CD4-positive, alpha-beta T cell treated with Interferon gamma for 1 hour (primary cell): ENCODE results near the gene THADA.

Source experiments
- DNase-seq: peaks from one replicate; pipeline ENCODE4 v3.0.0-alpha.2; 2020

Gene THADA

DNA sequence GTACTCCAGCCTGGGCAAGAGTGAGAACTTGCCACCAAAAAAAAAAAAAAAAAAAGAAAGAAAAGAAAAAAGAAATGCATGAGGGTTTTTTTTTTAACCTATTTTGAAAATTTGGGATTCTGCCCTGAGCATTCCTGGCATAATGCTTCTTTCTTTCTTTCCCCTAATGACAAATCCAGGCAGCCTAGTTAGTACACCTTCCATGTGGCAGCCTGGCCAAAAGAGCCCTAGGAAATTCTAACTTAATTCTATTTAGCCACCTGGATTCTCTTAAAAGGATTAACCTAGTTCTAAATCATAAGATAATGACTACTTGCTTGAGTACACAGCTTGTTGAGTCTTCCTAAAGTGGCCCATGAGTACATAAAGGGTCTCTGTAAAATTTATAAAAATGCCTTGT is 160.1 kb downstream of the THADA start:
- no peak for DNase-seq

DNA sequence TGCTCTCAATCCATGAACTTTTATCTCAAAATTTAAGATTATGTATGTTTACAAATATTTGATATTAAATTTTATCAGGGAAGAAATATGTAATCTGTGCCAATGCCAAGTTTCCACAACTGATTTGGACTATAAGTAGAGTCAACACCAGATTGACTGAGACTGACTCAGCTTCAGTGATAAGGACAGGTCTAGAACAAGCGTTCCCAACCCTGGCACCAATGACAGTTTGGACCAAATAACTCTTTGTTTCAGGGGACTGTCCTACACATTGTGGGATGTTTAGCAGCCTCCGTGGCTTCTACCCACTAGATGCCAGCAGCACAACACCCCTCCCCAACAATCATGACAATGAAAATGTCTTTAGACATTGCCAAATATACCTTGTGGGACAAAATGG is 165.3 kb downstream of the THADA start:
- DNase-seq: no peak

DNA sequence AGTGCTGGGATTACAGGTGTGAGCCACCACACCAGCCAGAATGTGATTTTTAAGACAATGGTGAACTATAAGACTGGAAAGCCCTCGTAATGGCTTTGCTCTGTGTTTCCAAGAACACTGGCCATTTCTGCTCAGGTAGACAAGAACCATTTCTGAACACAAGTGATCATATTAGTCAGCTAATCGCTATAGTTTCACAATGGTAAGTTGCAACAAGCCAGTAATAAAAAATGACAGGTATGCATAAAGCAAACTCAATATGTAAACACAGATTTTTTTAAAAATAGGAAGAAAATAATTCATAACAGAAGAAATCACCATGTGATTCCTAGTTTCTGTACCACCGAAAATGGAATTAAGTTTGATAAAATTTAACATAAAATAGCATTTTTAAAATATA is 166.5 kb downstream of the THADA start:
- DNase-seq: no peak

DNA sequence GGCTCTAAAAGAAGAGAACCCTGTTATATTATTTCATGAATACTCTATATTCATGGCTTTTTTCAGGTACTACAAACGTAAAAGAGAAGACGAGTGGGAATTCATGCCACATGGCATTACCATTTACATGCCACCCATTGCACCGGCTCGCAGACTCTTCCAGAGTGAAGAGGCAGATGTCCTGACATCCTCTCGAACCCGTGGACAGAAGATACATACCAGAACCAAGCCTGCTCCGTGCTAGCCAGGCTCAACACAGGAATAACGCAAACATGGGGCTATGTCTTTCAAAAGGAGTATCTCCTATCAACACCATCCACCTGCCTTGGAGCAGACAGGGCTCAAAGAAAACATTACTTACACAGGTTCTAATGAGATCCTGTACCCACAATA is 168.8 kb downstream of the THADA start:
- no peak for DNase-seq

DNA sequence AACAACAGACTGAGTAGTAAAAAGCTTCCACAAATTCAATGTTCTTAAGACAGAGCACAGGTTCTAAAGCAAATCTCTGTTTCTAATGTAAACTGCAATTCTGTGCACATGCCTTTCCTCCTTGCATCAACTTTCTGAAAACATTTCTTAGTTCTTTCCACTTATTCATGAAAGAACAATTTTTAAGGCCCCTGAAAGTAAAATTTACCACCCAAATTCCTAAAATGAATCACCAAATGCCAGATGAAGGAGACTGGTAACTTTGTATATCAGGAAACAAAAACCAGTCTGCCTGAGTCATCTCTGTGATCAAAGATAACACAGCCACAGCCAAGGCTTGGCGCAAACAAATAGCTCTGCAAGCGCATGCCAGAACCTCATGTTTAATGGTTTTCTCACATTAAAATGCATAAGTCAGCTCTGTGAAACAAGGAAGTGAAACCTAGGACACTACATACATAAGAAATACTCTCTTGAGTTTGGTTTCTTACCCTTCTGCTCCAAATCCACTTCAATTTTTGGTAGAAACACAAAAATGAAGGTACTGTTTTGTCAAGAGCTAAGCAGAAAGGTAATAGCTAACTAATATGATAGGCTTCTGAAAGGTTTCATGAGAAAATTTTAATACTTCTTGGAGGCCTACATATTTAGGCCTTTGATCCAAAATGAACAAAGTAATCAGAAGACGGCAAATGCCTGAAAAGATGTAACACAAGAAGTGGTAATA is 169.4 kb downstream of the THADA start:
- peak; percentile 62 for DNase-seq

DNA sequence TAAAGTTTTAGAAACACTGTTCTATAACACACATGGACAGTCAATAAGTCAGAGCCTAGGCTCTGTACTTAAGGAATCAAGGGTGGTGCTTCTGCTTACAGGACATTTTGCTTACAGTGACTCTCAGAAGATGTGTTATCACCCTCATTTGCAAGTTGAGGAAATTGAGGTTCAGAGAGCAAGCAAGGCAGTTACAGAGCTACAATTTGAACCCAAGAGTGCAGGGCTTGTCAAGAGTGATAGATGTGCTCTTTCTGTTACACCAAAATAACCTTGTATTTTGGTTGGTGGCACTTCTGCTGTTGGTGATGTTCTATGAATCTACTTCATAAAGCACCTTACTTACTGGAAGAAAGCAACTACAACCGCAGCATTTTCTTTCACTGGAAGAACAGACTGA is 170.2 kb downstream of the THADA start:
- no peak for DNase-seq

DNA sequence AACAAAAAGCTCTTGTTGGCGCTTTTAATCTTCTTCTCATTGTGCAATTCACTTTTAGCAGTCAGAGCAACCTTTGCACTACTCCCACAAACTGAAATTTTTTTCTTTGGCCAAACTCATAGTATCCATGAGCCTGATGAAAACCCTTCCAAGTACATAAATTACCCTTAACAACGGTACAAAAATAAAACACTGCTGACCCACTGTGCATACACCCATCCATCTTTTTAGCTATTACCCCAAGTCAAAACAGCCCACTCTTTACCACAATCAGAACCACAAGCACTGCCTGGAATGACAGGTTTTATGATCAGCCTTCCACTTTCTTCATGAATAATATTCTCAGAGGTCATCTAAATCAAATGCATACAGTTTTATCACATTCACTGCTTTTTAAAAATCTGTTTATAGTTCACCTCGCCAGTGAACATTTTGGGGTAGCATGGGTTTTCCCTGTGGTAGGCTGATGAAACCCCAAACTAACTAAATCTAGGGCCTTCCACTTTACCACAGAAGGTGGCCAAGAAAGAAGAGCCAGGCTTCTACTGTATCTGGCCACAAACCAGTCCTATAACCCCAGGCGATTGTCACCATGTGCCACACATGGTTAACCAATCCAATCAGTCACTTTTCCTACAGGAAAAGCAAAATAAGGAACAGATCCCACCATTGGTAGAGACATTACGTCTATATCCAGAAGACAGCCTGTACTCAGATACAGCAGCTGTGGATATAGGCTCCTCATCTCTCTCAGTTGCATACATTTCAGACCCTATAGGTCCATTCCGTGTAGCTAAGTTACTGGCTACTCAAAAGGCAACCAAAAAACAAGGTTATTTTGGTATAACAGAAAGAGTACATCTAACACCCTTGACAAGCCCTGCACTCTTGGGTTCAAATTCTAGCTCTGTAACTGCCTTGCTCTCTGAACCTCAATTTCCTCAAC is 171.3 kb downstream of the THADA start:
- no peak for DNase-seq

DNA sequence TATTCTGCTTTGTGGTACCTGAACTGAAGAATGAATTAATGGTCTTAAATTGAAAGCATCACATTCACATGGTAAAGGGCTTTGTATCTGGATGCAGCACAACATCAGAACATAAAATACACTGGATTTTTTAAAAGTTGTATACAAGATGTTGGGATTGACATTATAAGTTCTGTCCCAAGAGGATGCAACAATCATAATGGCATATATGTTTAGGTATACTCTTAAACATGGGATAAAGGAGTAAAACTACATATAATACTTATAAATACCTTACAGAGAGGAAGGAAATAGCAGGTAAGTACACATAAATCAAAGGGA is 171.9 kb downstream of the THADA start:
- no peak for DNase-seq

DNA sequence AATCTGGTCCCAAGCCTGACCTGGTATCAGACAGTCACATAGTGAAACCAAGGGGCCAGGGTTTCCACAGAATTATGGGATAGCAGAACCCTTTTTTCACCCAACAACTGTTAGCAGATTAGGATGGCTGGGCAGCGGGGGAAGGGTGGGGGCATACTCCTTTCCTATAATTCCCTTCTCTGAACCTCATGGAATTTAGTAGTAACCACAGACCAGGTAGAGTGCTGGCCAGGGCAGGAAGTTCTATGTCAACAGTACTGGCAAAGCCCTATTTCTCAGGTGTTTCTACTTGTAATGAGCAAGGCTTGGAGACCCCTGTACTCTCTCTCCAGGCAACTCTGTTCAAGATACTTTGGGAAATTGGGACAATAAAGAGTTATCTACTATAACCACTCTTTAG is 174.6 kb downstream of the THADA start:
- DNase-seq: no peak

DNA sequence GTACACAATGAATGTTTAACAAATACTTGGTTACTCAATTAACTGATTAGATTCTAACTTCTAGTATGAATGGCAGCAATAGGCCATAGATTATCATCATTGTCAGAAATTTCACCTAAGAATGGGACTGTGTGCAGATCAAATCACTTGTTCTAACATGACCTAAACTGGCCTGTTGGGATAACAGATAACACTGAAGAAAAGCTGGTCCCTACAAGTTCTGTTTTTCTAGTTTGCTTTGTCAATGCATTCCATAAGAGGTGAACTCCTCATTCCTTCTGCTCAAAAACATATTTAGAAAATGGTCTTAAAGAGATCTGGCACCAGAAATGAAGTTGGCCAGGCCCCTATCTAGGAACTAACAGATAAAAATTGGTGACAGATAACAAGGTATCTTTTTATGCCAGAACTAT is 175.4 kb downstream of the THADA start:
- no peak for DNase-seq

DNA sequence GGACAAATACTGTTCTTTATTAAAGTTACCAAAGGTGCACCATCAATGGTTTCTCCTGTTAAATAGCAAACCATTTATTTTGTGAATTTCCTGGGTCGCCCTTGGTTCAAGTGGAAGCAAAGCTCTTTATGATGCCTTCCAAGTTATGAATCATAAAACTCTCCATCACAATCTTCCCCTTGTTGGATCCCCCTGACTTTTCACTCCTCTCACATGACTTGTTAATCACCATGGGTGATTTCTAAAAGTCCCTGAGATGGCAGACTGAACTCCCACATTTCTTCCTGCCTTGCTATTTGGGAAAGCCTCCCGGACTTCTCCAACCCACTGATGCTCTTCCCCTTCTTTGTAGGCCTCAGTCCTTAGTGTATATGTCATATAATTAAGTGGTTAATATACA is 176.0 kb downstream of the THADA start:
- DNase-seq: no peak

DNA sequence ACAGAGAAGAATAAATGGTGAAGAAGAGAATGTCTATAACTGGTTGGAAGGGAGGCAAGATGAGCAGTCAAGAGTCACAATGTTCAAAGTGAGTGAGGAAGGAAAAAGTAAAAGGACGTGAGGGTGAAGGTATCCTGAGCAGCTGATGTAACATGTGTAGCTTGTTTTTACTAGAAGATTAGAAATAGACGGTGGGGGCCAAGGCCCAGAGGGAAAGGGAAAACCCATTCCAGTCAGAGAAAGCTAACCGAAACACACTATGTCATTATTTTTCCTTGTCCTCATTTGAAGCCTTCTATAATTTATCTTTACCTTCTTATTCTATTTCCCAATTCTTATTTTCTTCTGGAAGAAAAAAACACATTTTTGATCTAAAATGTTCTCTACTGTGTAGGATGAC is 176.6 kb downstream of the THADA start:
- no peak for DNase-seq

DNA sequence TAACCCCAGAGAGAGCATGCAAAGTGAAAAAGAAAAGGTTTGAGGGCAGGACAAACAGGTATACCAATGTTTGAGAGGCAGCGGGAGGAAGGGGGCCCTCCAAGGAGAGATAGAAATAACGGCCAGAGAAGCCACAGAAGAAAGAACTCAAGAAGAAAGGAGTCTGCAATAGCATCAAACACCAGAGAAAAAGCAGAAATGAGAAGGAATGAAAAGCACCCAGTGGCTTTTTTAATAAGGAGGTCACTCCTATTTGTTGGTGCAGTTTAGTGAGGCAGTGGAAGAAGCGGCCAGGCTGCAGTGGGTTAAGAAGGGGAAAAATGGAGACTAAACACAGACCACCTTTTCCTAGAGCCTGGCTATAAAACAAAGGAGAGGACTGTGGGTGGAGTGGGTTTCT is 177.2 kb downstream of the THADA start:
- DNase-seq: no peak

DNA sequence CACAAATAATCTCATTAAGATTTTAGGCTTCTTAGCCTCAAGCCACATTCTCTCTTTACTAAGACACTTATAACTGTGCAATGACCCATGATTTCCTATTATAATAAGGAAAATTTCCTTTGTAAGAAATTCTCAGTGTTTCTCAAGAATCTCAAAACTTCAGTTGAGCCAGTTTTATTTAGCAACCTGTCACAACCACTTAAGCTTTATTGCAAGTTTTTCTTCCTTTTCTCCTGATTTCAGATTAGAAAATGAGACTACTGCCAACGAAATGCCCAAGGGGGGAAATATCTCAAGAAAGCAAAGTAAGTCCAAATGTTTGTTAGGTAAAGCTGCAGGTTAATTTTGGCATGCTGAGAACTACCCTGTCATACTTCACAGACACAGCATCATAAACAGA is 178.5 kb downstream of the THADA start:
- DNase-seq: no peak

DNA sequence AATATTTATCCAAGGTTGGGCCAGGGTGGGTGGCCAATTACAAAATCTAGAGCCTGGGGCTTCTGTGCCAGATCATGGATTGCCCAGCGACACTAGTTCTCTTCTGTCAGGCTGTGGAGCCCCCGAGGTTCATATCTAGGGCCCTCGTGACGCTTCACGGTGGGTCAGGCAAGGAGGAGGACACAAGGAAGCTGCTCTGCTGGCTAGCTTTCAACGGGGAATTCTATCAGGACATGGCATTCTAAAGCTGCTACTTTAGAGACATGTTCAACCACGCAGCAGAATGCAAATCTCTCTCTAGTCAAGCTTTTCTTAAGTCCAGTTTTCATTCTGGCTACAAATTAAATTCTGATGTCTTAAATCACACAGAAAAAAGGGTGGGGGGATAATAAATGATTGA is 180.2 kb downstream of the THADA start:
- no peak for DNase-seq

DNA sequence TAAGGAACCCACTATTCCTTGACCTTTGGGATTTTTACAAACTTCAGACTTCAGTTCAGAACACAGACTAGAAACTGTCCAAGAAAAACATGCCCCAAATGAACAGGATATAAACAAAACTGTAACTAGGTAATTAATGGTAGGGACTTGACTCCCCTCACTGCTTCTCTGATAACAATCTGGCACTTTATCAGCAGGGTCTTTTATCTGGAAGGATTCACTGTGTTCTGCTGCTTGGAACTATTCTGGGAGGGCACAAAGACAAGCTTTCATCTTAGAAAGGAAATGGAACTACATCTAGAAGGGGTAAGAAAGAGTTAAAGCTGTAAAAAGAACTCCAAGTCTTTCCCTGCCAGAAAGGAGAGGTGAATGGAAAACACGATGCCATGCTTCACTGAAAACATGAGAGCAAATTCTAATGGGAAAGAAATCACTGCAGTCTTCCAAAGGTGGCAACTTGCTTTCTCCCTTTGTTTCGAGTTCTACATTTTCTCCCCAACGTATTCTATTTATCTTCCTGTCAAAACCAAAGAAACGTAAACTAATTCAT is 181.2 kb downstream of the THADA start:
- no peak for DNase-seq

DNA sequence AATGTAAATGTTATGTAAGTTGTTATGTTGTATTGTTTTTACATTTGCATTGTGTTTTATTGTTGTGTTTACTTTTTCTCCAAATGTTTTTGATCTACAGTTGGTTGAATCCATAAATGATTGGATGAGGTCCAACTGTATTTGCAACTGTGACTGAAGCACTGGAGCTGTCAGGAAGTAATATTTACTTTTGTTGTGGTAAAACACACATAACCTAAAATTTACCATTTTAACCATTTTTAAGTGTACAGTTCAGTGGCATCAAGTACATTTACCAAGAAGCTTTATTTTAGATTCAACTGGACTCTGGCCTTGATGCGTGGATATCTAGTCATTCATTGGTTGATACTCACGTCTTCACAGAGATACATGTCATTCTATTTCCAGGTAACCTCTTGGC is 181.8 kb downstream of the THADA start:
- DNase-seq: no peak

DNA sequence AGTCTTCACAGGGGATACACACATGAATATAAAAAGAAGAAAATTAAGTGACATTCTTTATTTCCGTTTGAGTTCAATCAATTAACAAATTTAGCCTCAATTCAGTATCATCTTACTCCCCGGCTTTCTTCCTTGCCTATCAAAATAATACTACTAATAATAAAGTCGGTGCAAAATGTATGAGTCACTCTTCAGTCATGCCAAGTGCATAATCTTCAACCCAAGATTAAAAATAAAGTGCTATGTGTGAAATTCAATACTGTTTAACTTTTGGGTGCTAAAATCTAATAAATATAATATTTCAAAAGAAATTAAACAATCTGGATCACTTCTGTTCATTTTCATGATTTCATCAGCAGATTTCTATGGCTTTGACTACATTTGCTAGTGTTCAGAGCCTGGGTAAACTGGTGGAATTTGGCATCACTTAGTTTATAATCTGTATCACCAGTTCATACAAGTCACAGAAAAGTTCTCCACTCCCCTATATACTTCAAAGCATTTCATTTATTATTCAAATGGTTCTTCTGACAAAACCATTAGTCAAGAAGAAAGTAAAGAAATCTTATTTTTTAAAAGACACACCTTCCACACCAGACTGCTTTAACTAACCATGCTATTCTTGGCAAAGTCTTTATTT is 183.6 kb downstream of the THADA start:
- DNase-seq: no peak

DNA sequence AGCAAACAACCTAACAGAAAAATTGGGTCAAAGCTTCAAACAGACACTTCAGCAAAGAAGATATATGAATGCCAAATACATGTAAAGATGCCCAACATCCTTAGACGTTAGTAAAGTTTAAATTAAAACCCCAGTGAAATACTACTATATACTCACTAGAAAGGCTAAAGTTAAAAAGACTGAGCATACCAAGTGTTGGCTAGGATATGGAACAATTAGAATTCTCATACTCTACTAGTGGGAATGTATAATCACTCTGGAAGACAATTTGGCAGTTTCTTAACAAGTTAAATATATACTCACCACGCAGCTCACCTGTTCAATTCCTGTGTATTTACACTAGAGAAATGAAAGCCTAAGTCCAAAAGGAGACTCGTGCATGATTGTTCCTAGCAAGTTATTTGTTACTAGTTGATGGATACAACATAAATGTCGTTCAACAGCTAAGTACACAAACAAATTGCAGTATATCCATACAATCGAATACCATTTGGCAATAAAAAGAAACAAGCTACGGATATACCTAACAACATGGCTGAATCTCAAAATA is 185.7 kb downstream of the THADA start:
- no peak for DNase-seq

DNA sequence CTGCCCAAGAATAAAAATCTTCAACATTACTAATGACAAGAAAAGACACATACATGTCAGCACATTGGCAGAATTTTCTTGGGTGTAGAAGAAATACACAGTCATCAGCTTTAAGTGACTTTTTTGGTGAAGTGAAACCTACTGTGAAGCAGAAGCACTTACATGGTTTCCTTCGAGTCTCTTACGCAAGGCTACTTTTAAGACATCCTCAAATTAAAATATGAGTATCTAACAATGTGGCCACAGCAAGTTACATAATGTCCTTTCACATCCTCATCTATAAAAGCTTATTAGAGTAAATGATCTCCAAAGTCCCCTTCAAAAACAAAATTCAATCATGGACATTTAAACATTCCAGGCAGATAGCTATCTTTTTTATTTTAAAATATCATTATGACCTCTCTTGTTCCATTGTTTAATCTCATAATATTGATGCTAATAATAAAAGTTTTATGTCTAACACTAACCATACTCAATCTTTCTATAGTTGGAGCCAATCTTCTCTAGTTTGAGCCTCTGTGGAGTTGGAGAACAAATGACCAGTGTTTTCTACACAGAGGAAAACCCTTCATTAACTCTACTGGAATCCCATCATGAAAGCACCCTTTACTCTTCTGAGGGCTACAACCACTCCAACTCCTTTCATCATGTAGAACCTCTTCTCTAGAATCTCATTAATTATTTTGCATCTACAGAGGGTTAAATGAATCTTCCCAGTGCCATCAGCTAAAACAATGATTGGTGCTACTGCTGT is 187.3 kb downstream of the THADA start:
- DNase-seq: no peak

DNA sequence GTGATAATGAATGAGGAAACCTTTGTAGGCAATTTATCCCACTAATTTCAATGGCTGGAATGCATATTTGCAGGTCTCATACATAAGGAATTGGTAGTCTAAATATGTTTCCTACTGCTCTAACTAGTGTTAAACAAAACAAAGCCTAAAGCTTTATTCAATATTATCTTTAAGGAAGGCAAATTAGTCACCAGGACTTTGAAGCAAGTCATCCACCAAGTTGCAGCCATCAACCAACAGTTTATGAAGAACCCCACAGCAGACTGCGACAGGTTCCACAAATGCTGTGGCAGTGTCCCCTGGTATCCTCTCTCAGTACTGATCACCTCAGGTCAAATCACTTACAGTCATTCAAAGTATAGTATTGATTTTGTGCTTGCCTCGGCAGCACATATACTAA is 187.9 kb downstream of the THADA start:
- no peak for DNase-seq

DNA sequence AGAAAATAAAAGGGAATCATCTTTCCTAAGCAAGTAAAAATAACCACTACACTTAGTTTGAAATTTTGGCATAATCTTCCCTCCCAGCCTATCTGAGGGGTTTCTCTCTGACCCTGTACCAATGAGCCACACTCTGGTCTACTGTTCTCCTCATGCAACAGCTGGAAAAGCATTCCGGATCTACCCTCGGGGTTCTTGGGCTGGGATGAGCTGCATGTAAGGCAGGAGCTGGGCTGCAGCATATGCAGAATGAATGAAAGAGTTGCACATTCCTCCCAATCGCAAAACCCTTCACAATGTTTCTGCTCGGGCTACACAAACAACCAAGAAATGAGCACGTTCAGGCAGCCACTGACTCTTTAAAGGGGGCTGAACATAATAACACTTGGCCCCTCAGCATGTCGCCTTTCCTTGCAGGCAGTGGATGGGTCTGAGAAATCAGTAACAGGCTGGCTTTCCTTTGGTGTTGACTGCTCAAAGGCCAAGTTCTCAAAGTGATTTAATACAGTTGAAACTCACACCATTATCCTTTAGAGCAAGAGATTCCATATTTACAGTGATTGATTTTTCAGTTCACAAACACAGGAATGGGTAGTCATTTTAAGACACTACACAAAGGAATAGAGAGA is 189.1 kb downstream of the THADA start:
- no peak for DNase-seq
